ENCODE data around the gene CSH2. TPM values are rescaled to one million over a fixed set of nuclear protein-coding genes. Genes with fewer than 3 reads are reported as not detected.

CSH2 gene
- total and polyA plus RNA-seq, 7 donors, result not detected

DNA sequence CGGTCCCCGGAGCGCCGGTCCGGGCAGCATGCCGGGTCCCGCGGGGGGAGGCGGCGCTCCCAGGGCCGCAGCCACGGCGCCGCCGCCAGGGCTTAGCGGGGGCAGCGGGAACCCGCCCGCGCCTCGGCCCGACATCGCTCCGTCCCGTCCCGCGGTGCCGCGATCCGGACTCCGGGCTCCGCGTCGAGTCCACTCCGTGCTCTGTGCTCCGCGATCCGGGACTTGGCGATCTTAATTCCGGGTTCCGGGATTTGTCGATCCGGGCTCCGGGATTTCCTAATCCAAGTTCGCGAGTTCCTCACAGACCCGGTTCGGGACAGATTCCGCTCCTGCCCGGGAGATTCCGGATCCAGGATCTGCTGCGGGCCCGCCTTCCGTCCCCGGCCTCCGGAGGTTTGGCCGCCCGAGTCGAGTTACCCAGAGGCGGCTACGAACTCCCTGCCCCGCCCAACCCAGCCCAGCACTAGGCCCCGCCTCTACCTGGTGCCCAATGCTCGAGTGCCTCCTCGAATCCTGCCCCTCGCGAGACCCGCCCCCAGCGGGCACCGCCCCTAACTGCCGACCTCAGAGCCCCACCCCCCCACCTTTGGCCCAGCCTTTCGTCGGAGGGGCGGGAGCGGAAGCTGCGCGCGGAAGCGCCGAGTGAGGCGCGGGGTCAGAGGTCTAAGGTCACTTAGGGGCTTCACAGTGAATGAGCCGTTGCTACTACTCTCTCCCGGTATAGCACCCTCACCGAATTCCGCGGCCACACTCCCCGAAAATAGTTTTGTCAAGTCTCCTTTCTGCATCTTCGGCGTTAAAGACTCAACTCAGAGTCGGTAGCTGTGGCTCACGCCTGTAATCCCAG, 30.7 kb downstream of the CSH2 start, which contains the start of gene SMARCD2:
Gene SMARCD2, minus strand, starts transcription at position 146 of the 847 bp plus-strand sequence. Its CDS starts 11 bp downstream, at position 135.
- Histone ChIP-seq H3K36me3 (ENCODE audit: insufficient read depth in 1 of 2, low read depth in 1 of 2) (no peaks in the 10 kb centered on the region), H3K27me3 (ENCODE audit: insufficient read depth in 3 of 3, low read length in 2 of 3) (no peaks in the 10 kb centered on the region), H3K4me1 (peaks cover 43% of the 10 kb centered on the region), H3K4me3 (peak within 1 kb of the TSS; percentile 83), H3K9me3 (no peaks in the 10 kb centered on the region), H3K27ac (peak within 1 kb of the TSS; percentile 80)
- intact Hi-C loops (cut with DNase I), result no loop called here
- 0% methylated on average over 77 to 92 of the region's 92 CpGs for WGBS, 3 donors
- DNase-seq, result peak; percentile 99 to 100
- TF ChIP-seq, protein P1, sequence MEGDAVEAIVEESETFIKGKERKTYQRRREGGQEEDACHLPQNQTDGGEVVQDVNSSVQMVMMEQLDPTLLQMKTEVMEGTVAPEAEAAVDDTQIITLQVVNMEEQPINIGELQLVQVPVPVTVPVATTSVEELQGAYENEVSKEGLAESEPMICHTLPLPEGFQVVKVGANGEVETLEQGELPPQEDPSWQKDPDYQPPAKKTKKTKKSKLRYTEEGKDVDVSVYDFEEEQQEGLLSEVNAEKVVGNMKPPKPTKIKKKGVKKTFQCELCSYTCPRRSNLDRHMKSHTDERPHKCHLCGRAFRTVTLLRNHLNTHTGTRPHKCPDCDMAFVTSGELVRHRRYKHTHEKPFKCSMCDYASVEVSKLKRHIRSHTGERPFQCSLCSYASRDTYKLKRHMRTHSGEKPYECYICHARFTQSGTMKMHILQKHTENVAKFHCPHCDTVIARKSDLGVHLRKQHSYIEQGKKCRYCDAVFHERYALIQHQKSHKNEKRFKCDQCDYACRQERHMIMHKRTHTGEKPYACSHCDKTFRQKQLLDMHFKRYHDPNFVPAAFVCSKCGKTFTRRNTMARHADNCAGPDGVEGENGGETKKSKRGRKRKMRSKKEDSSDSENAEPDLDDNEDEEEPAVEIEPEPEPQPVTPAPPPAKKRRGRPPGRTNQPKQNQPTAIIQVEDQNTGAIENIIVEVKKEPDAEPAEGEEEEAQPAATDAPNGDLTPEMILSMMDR (IDR thresholded peaks at IDR 0.05), result no peak
- peak; percentile 85 to 90 (median 88) for ATAC-seq

DNA sequence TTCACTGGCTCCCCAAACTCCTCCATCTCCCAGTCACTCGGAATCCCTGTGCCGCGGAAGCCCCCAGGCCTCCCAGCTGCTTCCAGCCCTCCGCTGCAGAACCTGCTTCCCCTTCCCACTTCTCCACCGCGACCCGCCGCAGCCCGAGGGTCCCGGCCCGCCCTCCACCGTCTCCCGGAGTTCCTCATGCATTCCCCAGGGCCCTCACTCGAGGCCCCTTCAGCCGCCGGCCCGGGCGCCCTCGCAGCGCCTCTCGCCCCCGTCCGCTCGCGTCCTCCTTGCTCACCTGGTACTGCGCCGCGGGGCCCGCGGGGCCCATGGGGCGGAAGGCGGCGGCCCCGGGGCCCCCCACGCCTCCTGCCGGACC, 31.3 kb downstream of the CSH2 start:
- peak overlapping the region; percentile 83 for H3K4me3 ChIP-seq
- WGBS, 3 donors, result 1% methylated on average over 33 to 36 of the region's 36 CpGs
- peaks cover 0 to 1% of the 10 kb centered on the region in 2 donors for H3K36me3 ChIP-seq (ENCODE audit: insufficient read depth in 1 of 2, low read depth in 1 of 2)
- no peaks in the 10 kb centered on the region for H3K9me3 ChIP-seq
- ATAC-seq (no peak), DNase-seq (peak; percentile 54 to 72)
- intact Hi-C loops (cut with DNase I), result no loop called here
- H3K27me3 ChIP-seq (ENCODE audit: insufficient read depth in 3 of 3, low read length in 2 of 3), result no peaks in the 10 kb centered on the region
- peak overlapping the region; percentile 80 for H3K27ac ChIP-seq
- TF ChIP-seq, protein P1 (IDR thresholded peaks at IDR 0.05), result no peak
- H3K4me1 ChIP-seq, result peaks cover 49% of the 10 kb centered on the region

DNA sequence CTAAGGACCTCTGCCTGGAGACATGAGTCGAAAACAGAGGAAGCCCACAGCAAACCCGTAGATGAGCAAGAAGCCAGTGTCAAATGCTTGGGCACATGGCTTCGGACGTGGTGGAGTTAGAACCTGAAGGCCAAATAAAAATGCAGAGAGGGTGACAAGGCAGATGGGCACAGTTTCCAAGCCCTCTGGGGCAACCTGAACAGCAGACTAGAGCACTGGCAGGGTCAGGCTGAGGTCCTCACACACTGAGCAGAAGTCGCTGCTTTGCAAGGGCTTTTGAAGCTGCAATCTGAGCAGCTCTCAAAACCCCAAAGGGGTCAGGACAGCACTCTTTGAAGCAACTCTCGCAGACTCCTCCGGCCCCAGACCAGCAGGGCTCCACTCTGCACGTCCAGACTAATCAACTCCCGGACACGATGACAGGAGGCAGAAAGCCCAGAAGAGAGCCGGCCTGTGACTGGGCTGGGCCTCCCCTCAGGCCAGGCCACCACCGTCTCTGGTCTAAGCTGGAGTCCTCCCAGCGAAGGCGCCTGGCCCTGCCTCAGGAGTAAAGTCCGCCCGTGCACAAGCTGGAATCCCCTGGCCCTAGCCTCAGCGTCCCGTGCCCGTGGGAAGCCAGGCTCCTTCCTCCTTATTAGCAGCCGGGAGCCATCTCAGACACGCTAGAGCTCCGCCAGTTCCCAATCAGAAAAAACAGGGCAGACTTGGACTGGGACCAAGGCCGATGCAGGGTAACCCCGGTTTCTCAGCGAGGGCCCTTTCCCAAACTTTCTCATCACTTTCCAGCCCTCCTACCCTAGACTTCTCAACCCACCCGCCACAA, 31.9 kb downstream of the CSH2 start:
- no peaks in the 10 kb centered on the region for H3K9me3 ChIP-seq
- H3K27me3 ChIP-seq (ENCODE audit: insufficient read depth in 3 of 3, low read length in 2 of 3), result no peaks in the 10 kb centered on the region
- TF ChIP-seq, protein P1 (IDR thresholded peaks at IDR 0.05), result no peak
- DNase-seq (peak; percentile 58 to 81), ATAC-seq (peak in 2 of 4 donors; percentile 8 to 9)
- peak overlapping the region; percentile 83 for H3K4me3 ChIP-seq
- H3K4me1 ChIP-seq, result peaks cover 54% of the 10 kb centered on the region
- H3K36me3 ChIP-seq (ENCODE audit: insufficient read depth in 1 of 2, low read depth in 1 of 2), result peaks cover 2 to 7% of the 10 kb centered on the region in 2 donors
- peak overlapping the region; percentile 80 for H3K27ac ChIP-seq
- intact Hi-C loops (cut with DNase I), result no loop called here
- 1 to 2% (median 2%) methylated on average over 24 to 26 of the region's 26 CpGs for WGBS, 3 donors

- TF ChIP-seq, protein P1 (IDR thresholded peaks at IDR 0.05), result no peak
- intact Hi-C loops (cut with DNase I), result no loop called here
- no peaks in the 10 kb centered on the region for H3K9me3 ChIP-seq
- H3K4me3 ChIP-seq, result peak overlapping the region; percentile 83
- DNase-seq (peak; percentile 60 to 67), ATAC-seq (no peak)
- peaks cover 54% of the 10 kb centered on the region for H3K4me1 ChIP-seq
- H3K27me3 ChIP-seq (ENCODE audit: insufficient read depth in 3 of 3, low read length in 2 of 3), result no peaks in the 10 kb centered on the region
- H3K27ac ChIP-seq, result peak overlapping the region; percentile 80
- peaks cover 2 to 15% of the 10 kb centered on the region in 2 donors for H3K36me3 ChIP-seq (ENCODE audit: insufficient read depth in 1 of 2, low read depth in 1 of 2)
- WGBS, 3 donors, result 17 to 38% (median 19%) methylated on average over 4 of the region's 4 CpGs
Observed at GRCh38 chr17:63840591-63841349, 32.7 kb downstream of the CSH2 start.
